ENCODE measurements around the gene FAM186B.
"Not testable (repeated sequence)": the region's sequence is repeated elsewhere in the genome, so short reads cannot be mapped to it uniquely, and the experiment has no call there.

Gene FAM186B

DNA sequence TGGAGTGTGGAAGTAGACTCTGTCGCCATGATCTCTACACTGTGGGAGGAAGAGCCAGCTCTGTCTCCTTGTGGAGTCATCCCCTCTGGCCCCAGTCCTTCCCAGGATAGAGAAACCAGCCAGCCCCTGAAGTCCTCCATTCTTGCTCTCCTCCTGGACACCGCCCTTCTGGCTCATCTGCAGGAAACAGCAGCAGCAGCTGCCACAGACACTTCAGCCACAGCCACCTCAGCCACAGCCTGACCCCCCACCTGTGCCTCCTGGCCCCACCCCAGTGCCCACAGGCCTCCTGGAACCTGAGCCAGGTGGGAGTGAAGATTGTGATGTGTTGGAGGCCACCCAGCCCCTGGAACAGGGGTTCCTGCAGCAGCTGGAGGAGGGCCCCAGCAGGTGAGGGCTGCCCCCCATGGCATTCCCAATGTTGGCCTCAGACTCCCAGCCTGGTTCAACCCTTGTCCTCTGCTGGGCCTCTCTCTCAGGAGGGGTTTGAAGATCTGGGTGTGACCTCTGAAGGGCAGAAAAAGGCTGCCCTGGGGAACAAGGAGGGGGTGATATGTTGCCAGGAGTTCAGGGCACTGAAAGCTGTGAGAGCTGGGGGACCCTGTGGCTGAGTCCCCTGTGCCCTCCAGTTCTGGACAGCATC lies 28.4 kb upstream of the FAM186B start:
- DNase-seq: no peak

GRCh38 chr12:49632986-49633702 lies 27.7 kb upstream of the FAM186B start:
- no peak for DNase-seq

DNA sequence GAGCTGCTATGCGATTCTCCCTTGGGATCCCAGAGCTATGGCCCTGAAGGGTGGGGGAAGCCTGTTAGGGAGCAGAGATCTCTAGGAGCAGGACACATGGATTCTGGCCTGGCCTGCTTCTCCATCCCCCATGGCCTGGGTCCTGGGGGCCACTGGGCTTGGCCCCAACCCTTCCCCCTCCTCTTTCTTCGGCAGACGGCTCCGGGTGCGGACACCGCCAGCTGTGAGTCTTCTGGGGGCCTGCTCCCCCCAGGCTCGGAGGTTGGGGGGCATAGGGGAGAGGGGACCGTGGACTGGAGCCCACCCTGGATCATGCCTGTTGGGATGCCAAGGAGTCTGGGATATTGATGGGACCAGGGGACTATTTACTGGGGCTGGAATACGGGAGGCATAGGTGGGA lies 27.0 kb upstream of the FAM186B start:
- DNase-seq: no peak

- no peak for DNase-seq
These were observed 26.0 kb upstream of the FAM186B start for GRCh38 chr12:49631336-49631907.

DNA sequence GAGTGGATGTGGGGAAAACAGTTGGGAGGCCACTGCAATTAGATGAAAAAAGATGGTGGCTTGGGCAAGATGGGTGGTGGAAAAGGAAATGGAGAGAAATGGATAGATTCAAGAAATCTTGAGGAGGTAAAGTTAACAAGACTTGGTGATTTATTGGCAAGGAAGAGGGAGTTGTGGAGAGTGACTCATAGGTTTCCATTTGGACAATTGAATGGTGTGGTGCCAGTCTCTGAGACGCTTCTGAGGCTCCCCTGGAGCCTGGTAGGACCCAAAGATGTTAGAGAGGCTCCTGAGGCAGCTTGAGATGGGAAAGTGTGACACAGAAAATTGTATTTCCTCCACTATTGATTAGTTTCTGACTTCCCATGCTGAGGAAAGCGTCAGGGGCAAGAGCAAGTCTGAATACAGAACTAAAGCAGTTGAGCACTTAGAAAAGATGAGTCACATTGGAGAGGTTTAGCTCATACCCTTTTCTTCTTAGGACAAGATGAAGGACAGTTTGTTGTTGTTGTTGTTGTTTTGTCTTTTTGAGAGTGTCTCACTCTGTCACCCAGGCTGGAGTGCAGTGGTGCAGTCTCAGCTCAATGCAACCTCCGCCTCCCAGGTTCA lies 22.4 kb upstream of the FAM186B start:
- no peak for DNase-seq

GRCh38 chr12:49626836-49627235 lies 21.4 kb upstream of the FAM186B start:
- DNase-seq: no peak

DNA sequence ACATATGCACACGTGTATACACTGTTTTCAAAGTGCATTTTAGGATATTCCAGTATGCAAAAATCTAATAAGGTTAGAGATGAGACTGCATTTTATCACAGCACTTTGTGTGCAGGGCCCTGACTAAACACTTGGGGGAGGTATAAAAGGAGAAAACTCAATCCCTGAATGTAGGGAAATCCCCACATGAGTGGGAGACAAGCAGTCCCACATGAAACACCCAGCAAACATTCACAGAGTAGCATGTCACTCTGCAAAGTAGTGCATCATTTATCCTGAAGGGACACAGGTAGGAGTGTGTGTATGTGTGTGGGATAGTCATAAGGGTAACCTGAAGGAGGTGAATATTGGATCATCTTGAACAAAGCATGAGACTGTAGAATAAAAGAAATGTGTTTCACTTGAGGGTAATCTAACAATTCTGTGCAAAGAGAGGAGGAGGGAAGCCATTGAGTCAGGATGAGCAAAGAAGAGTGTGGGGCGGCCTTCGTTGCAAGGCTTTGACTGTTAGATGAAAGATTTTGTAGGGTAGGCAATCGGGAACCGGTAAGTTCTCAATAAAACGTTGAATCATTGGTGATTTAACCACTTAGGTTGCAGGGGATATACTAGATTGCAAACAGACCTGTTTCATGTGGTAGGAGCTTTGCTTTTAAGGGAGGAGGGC lies 20.9 kb upstream of the FAM186B start:
- no peak for DNase-seq

- DNase-seq: no peak
These were observed 19.6 kb upstream of the FAM186B start for GRCh38 chr12:49624921-49625577.

DNA sequence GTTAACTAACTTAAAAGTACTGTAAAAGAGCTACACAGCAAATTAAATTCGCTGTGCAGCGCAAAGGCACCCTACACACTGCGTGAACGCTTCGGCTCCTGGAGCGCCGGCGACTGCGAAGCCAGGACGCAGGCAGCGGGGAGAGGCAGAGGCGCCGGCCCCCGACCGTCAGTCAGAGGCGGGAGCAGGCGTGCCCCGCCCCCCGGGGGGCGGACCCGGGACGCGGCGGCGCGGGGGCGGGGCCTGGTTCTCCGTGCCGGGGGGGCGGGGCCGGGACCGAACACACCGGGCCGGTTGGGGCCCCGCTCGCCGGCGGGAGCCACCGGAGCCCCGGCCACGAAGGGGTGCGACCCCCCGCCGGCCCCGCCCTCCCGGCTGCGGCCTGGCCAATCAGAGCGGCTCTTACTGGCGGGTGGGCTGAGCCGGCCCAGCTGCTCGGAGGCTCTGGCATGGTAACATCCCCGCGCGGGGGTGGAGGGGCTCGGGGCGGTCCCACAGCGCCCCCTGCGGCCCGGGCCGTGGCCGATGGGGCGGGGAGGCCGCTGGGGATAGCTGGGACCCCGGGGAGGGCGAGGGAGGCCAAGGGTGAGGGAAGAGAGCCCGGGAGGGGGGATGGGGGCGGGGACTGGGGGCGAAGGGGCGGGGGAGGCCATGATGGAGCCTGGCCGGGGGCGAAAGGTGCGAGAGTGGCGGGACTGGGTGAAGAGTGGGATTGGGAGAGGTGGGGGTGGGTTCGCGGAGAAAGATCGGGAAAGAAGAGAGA lies 17.9 kb upstream of the FAM186B start, which contains the start of gene PRPF40B:
Gene PRPF40B (plus strand): TSS at position 420 of the 763 bp plus-strand sequence. CDS start 30 bp downstream, at position 450.
- DNase-seq: peak; percentile 78

DNA sequence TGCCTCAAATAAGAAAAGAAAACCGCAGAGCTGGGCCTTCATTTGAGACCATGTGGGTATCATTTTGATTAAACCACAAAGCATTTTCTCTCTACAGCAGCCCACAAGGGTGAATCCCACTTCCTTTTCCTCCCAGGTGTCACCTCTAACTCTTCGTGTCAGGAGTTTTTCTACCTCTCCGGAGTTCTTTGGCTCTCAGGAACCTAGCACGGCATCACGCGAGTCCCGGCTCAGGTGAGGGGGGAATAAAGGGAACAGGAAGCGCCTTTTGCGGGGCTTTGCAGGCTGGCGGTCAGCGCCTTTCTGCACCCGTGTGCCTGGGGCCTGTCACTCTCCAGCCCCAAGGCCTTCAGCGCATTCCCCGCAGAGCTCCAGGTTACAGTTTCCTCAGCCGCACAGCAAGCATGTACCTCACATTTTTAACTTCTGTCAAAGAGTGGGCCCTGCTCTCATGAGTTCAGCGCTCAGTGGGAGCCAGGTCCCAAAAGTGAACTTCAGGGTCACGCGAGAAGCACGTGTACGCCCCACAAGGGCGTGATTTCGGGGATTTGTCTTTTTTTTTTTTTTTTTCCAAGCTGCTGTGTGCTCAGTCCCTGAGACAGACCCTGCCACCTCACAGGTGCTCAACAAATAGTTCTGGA lies 17.2 kb upstream of the FAM186B start:
- no peak for DNase-seq

DNA sequence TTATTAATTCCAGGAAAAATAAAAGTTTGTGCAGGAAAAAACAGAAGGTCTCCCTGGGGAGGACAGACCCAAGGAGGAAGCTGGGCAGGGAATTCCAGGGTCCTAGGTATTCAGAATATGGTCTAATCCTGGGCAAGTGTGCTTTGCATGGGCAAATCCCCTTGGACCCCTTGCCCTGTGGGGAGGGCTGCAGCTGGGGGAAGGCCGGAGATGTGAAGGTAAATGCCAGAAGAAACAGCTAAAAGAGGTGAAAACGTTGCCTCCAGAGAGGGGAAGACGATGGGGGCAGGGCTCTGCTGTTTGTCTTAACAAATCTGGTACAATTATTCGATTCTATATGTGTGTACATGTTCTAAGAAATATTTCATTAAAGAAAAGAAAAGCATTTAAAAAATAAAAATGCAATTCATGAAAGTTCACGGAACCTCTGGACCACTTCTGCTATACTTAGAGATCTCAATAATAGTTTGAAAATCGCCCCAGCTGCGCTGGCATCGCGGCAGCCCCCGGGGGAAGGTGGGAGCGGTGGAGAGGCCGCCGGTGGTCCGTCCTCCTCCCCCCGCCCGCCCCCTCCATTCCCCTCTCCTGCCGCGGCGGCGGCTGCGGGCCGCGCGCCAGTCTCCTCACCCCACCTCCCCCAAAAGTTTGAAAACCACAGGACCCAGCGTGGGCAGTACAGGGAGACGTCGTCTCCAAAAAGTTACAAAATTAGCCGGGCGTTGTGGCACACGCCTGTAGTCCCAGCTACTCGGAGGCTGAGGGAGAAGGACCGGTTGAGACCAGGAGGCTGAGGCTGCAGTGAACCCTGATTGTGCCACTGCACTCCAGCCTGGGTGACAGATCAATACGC lies 16.4 kb upstream of the FAM186B start:
- no peak for DNase-seq

DNA sequence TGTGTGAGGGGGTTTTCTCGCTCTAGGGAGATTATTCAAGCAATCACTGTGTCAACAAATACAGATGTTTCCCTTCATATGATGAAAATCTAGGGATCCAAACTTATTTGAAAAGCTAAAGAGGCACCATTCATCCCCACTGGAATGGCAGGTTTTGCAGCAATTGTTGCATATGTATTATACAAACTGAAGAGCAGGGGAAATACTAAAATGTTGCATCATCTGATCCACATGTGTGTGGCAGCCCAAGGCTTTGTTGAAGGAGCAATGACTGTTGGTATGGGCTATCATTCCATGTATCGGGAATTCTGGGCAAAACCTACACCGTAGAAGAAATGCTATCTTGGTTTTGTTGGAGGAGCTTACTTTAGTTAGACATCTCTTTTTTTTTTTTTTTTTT lies 13.8 kb upstream of the FAM186B start:
- no peak for DNase-seq

DNA sequence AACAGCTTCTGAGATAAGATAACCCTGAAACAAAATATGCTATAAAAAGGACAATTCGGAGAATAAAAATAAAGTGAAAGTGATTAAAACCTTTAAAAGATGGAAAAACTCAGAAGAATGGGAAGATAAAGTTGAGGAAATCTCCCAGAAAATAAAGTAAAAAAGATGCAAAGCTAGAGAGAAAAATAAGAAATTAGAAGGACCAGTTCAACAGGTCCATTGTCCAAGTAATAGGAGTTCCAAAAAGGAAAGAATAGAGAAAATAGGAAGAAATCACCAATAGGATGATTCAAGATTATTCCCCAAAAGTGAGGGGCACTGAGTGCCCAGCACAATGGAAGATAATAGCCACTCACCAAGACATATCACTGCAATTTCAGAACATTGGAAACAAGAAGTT lies 13.1 kb upstream of the FAM186B start:
- no peak for DNase-seq

DNA sequence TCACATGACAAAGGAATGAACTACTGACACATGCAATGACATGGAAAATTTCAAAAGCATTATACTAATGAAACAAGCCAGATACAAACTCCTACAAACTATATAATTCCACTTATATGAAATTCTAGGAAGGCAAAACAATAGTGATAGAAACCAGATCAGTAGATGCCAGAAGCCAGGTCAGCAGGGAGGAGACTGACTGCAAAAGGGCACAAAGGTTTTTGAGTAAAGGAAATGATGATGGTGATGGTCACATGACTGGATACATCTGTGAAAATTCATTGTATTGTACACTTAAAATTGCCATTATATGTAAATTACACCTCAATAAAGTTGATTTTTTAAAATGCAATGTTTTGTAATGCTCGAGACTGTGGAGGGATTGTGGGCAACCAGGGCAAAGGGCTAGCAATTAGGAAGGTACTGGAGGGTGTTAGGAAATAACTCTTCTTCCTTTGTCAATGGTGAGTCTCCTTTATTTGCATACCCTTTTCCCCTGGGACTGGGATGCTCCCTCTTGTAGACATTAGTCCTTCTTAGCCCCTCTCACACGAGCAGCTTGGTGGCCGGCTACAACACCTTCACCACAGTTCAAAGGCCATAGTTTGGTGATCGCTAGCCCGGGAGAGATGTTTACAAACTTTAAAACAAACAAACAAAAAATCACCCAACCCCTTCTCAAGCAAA lies 11.2 kb upstream of the FAM186B start:
- DNase-seq: no peak

DNA sequence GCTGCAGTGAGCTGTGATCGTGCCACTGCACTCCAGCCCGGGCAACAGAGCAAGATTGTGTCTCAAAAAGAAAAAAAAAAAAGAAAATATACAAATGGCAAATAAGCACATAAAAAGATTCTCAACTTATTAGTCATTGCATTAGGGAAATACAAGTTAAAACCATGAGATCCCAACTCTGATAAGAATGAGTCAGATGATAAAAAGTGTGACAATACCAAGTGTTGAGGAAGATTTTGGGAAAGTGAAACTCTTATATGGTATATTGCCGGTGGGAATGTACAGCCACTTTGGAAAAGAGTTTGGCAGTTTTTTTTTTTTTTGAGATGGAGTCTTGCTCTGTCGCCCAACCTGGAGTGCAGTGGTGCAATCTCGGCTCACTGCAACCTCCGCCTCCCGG lies 10.3 kb upstream of the FAM186B start:
- no peak for DNase-seq

- no peak for DNase-seq
These were observed 6.8 kb upstream of the FAM186B start for GRCh38 chr12:49612210-49612609.

DNA sequence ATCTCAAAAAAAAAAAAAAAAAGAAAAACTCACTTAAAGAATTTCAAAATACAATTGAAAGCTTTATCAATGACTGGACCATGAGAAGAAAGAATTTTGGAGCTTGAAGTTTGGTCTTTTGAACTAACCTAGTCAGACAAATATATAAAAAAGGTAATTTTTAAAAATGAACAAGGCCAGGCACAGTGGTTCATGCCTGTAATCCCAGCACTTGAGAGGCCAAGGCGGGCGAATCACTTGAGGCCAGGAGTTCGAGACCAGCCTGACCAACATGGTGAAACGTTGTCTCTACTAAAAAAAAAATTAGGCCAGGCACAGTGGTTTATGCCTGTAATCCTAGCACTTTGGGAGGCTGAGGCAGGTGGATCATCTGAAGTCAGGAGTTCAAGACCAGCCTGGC lies 5.3 kb upstream of the FAM186B start:
- not testable (repeated sequence) for DNase-seq

GRCh38 chr12:49609875-49610154 lies 4.4 kb upstream of the FAM186B start:
- DNase-seq: no peak

DNA sequence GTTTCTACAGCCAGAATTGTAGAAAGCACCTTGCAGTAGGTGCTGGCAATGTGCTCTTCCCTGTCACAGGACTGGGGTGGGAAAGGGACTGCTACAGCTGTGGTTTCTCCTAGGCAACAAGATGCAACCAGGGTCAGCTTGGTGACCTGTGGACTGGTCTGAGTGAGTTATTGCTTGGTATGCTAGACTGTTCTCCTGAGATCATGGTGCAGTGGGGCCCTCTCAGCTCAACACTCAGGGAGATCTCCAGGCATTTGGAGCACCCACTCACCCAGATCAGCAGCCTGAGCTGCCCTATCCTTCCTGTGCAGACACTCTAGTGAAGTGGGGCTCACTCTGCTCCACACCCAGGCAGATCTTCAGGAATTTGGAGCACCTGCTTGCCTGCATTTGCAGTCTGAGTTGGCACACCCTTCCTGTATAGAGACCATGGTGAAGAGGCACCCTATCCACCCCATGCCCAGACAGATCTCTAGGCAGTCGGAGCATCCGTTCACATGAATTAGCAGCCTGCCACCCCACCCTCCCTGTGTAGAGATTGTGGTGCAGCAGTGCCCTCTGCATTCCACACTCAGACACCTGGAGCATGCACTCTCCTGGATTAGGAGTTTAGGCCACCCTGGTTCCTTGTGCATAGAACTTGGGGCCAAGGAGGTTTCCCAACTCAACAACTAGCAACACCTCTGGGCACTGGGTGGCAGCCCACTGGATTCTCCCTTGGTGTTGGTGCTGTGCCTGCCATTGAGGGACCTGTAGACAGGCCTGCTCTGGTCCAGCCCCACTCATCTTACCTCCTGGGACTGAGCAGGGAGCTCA lies 3.8 kb upstream of the FAM186B start:
- DNase-seq: no peak
